Naive thymus-derived CD4-positive, alpha-beta T cell (primary cell): ENCODE results near the gene SRRM4. TPM values are rescaled to one million over a fixed set of nuclear protein-coding genes. Genes with fewer than 3 reads are reported as not detected.

ENCODE experiments used
- ATAC-seq: fragments of 150-1000 bp; cut with Tn5 transposase; 2 replicates; pipeline ENCODE4 v1.10.0; 2021; ENCODE audit warnings: mild to moderate bottlenecking, moderate library complexity
- CTCF ChIA-PET: fragments of 350-600 bp; sonication (Branson Sonifier 250); formaldehyde crosslinking; loops from one replicate; lab custom pipeline; 2021; ENCODE audit warnings: antibody characterized with exemption; lab: Charles Lee
- POLR2A ChIA-PET: fragments of 350-600 bp; sonication (Branson Sonifier 250); formaldehyde crosslinking; loops from one replicate; lab custom pipeline; 2021; ENCODE audit warnings: antibody characterized with exemption, inconsistent platforms; lab: Charles Lee
- DNase-seq, 9 donors: peaks; one replicate each; pipeline versions ENCODE4 v3.0.0 to v3.0.0-alpha.2; 2020 to 2022; ENCODE audit warnings: mixed read lengths in 1 of 9
- H3K27ac ChIP-seq: one replicate; pipeline ENCODE4 v1.7.0; 2013; ENCODE audit warnings: mild to moderate bottlenecking, low read depth, low read length, moderate library complexity
- H3K27me3 ChIP-seq, 2 donors: one replicate each; pipeline ENCODE4 v1.7.0; 2013; ENCODE audit warnings: low read length in 2 of 2, mild to moderate bottlenecking in 2 of 2, moderate library complexity in 2 of 2; ENCODE audit not compliant: control insufficient read depth in 2 of 2, insufficient read depth in 2 of 2
- H3K36me3 ChIP-seq, 3 experiments: 1 replicate in 2 of 3; 2 replicates in 1 of 3; pipeline ENCODE4 v1.7.0; 2013; ENCODE audit warnings: low read length in 3 of 3, mild to moderate bottlenecking in 3 of 3, moderate library complexity in 1 of 3; ENCODE audit not compliant: insufficient read depth in 3 of 3, control insufficient read depth in 2 of 3
- H3K4me1 ChIP-seq, 2 donors: one replicate each; pipeline ENCODE4 v1.7.0; 2013; ENCODE audit warnings: low read length in 2 of 2, mild to moderate bottlenecking in 2 of 2, moderate library complexity in 1 of 2; ENCODE audit not compliant: control insufficient read depth in 2 of 2, insufficient read depth in 2 of 2
- H3K4me3 ChIP-seq: 2 replicates; pipeline ENCODE4 v1.7.0; 2013; ENCODE audit warnings: mild to moderate bottlenecking, low read length
- H3K9me3 ChIP-seq, 3 experiments: 1 replicate in 2 of 3; 2 replicates in 1 of 3; pipeline ENCODE4 v1.7.0; 2013; ENCODE audit warnings: low read length in 3 of 3; ENCODE audit not compliant: control insufficient read depth in 2 of 3
- H3K27ac Mint-ChIP-seq, 9 donors: one replicate each; pipeline ENCODE4 v1.8.0; 2020 to 2022; ENCODE audit warnings: mixed read lengths in 9 of 9, mild to moderate bottlenecking in 8 of 9, moderate library complexity in 5 of 9, inconsistent platforms in 2 of 9
- H3K27me3 Mint-ChIP-seq, 5 donors: one replicate each; pipeline ENCODE4 v1.8.0; 2021 to 2022; ENCODE audit warnings: mixed read lengths in 5 of 5, mild to moderate bottlenecking in 1 of 5
- H3K36me3 Mint-ChIP-seq, 5 donors: one replicate each; pipeline ENCODE4 v1.8.0; 2020 to 2022; ENCODE audit warnings: mixed read lengths in 5 of 5, mild to moderate bottlenecking in 3 of 5, inconsistent platforms in 1 of 5
- H3K4me1 Mint-ChIP-seq, 7 donors: one replicate each; pipeline ENCODE4 v1.8.0; 2020 to 2022; ENCODE audit warnings: mixed read lengths in 7 of 7, mild to moderate bottlenecking in 3 of 7, inconsistent platforms in 1 of 7
- H3K4me3 Mint-ChIP-seq, 10 donors: one replicate each; pipeline ENCODE4 v1.8.0; 2020 to 2022; ENCODE audit warnings: mild to moderate bottlenecking in 10 of 10, mixed read lengths in 10 of 10, moderate library complexity in 6 of 10, inconsistent platforms in 2 of 10
- H3K9me3 Mint-ChIP-seq, 11 donors: one replicate each; pipeline ENCODE4 v1.8.0; 2020 to 2022; ENCODE audit warnings: mixed read lengths in 11 of 11, mild to moderate bottlenecking in 4 of 11, inconsistent platforms in 1 of 11, moderate library complexity in 1 of 11
- intact Hi-C, 2 donors: fragments of 100-400 bp; cut with micrococcal nuclease; formaldehyde crosslinking; loops; one replicate each; pipeline ENCODE4 v1.15.1; 2023
- polyA plus RNA-seq, 2 donors: library from polyadenylated mRNA; unstranded; fragments of 300-500 nt; fragmentation: Illumina TruSeq; gene quantifications; one replicate each; pipeline ENCODE4 v1.2.3, GENCODE V29; 2021
- total RNA-seq, 6 experiments: library from RNA in 5 of 6; stranded (reverse) in 5 of 6; gene quantifications; 1 replicate in 5 of 6; 2 replicates in 1 of 6; pipeline ENCODE4 v1.2.3 and lab custom pipeline; 2021 to 2026

The SRRM4 gene
- total and polyA plus RNA-seq, 7 experiments from 2014 or later = not detected

DNA sequence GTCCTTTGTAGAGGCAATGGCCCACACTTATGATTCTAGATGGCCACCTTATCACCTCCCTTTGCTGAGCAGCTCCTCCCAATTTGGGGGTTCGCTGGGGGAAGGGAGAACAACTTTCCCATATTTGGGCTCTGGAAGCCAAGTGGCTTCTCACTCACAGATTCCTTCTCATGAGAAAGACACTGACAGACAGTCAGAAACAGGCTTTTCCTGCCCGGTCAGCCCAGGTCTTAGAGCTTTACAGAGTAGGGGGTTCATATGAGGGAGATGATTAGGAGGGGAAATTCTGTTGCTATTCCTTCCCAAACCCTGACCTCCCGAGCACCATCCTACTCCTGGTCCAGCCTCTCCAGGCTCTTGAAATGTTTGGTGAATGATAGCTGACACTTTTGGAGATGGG is 137.3 kb downstream of the SRRM4 start:
- Mint-ChIP-seq H3K4me3 (no peak overlapping the region), H3K9me3 (peaks cover 0 to 5% (median 0%) of the 10 kb centered on the region in 11 donors), H3K4me1 (no peaks in the 10 kb centered on the region), H3K27me3 (peaks cover 0 to 28% (median 4%) of the 10 kb centered on the region in 5 donors), H3K36me3 (no peaks in the 10 kb centered on the region), H3K27ac (no peak overlapping the region)
- Histone ChIP-seq H3K4me3 (no peak overlapping the region), H3K27me3 (no peaks in the 10 kb centered on the region), H3K9me3 (no peaks in the 10 kb centered on the region), H3K27ac (no peak overlapping the region), H3K4me1 (no peaks in the 10 kb centered on the region), H3K36me3 (no peaks in the 10 kb centered on the region)
- intact Hi-C loops = loop anchor here in 1 of 2 donors (5.0 kb wide), 1 partner anchor 424 kb away; no protein-coding TSS in a partner anchor
- DNase-seq (no peak), ATAC-seq (no peak)
- CTCF ChIA-PET = no interaction called here
- POLR2A ChIA-PET = no interaction called here

DNA sequence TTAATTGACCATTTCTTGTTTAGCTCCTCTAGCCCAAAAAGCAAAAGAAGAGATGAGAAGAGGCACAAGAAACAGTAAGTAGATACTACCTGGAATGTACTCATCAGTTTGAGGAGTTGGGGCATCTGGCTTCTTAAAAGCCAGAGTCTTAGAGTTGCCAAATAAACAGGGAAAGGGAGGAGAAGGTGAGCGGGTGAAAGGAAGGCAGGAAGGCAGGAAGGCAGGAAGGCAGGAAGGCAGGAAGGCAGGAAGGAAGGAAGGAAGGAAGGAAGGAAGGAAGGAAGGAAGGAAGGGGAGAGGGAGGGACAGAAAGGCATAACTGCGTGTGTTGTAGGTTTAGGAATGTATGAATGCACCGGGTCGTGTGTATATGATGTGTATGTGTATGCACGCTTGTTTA is 140.7 kb downstream of the SRRM4 start:
- ATAC-seq (no peak), DNase-seq (no peak)
- Mint-ChIP-seq H3K27me3 (peaks cover 0 to 29% (median 0%) of the 10 kb centered on the region in 5 donors), H3K9me3 (peaks cover 0 to 5% (median 0%) of the 10 kb centered on the region in 11 donors), H3K27ac (no peak overlapping the region), H3K36me3 (no peaks in the 10 kb centered on the region), H3K4me1 (no peaks in the 10 kb centered on the region), H3K4me3 (no peak overlapping the region)
- CTCF ChIA-PET = no interaction called here
- Histone ChIP-seq H3K27me3 (no peaks in the 10 kb centered on the region), H3K36me3 (no peaks in the 10 kb centered on the region), H3K27ac (no peak overlapping the region), H3K9me3 (no peaks in the 10 kb centered on the region), H3K4me3 (no peak overlapping the region), H3K4me1 (no peaks in the 10 kb centered on the region)
- POLR2A ChIA-PET = no interaction called here
- intact Hi-C loops = no loop called here

DNA sequence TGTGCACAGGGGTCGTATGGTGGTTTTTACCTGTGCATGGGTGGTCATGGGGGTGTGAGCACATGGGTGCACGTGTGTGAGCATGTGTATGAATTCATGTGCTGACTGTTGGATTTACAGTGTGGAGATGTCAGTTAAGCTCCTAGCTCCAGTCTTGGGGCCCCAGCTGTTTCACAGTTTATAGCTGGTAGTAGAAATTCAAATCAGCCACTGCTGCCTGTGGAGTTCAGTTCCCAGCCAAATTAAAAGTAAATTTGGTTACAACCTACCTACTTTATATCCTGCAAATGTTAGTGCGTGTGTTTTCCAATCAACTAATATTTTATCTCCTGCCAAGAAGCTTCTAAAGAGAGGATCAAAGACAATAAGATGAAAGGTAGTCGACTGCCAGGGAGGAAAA is 141.4 kb downstream of the SRRM4 start:
- H3K4me1 ChIP-seq = no peaks in the 10 kb centered on the region
- Mint-ChIP-seq H3K4me3 (no peak overlapping the region), H3K36me3 (no peaks in the 10 kb centered on the region), H3K27me3 (peaks cover 0 to 29% (median 0%) of the 10 kb centered on the region in 5 donors), H3K9me3 (peaks cover 0 to 5% (median 0%) of the 10 kb centered on the region in 11 donors), H3K4me1 (no peaks in the 10 kb centered on the region), H3K27ac (no peak overlapping the region)
- no peaks in the 10 kb centered on the region for H3K9me3 ChIP-seq
- no peak overlapping the region for H3K27ac ChIP-seq
- H3K27me3 ChIP-seq = no peaks in the 10 kb centered on the region
- DNase-seq = no peak
- ChIA-PET CTCF (no interaction called here), POLR2A (no interaction called here)
- no peak for ATAC-seq
- intact Hi-C loops = no loop called here
- no peaks in the 10 kb centered on the region for H3K36me3 ChIP-seq
- no peak overlapping the region for H3K4me3 ChIP-seq

DNA sequence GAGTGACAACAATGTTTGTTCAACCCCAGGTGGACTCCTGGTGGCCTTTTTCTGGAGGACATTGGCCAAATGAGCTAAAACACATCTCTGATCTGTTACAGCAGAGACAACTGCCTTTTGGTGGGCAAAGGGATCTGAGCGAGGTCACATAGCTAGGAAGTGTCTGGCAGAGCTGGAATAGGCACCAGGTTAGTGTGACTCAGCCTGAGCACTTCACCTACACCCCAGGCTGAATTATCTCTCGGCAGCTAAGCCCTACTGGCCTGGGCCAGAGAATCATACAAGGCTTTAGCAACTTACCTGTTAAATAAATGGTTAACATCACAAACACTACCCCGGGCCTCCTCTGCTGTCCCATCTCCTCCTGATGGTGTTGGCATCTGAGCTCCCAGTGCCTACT is 147.2 kb downstream of the SRRM4 start:
- intact Hi-C loops = no loop called here
- ChIA-PET POLR2A (no interaction called here), CTCF (no interaction called here)
- DNase-seq (no peak), ATAC-seq (no peak)
- H3K9me3 Mint-ChIP-seq = peaks cover 5 to 30% (median 10%) of the 10 kb centered on the region in 11 donors
- H3K36me3 Mint-ChIP-seq = peaks cover 0 to 5% (median 0%) of the 10 kb centered on the region in 5 donors
- Histone ChIP-seq H3K9me3 (peaks cover 0 to 13% (median 0%) of the 10 kb centered on the region in 3 experiments), H3K36me3 (no peaks in the 10 kb centered on the region), H3K4me3 (no peak overlapping the region), H3K27ac (no peak overlapping the region), H3K4me1 (no peaks in the 10 kb centered on the region), H3K27me3 (no peaks in the 10 kb centered on the region)
- H3K4me1 Mint-ChIP-seq = no peaks in the 10 kb centered on the region
- H3K27ac Mint-ChIP-seq = no peak overlapping the region
- no peak overlapping the region for H3K4me3 Mint-ChIP-seq
- peaks cover 0 to 11% (median 0%) of the 10 kb centered on the region in 5 donors for H3K27me3 Mint-ChIP-seq

DNA sequence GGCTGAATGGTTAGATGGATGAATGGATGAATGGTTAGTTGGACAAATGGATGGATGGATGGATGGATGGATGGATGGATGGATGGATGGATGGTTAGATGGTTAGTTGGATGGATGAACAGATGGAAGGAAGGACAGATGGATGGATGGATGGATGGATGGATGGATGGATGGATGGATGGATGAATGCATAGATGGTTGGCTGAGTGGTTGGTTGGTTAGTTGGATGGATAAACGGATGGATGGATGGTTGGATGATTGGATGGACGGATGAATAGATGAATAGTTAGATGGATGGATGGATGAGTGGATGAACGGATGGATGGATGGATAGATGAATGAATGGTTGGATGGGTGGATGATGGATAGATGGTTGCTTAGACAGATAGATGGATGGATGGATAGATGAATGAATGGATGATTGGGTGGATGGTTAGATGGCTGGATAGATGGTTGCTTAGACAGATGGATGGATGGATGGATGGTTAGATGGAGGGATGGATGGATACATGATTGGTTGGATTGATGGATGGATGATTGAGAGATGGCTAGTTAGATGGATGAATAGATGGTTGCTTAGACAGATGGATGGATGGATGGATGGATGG is 148.6 kb downstream of the SRRM4 start:
- no peak for DNase-seq
- ChIA-PET POLR2A (no interaction called here), CTCF (no interaction called here)
- no peak for ATAC-seq
- peaks cover 5 to 44% (median 10%) of the 10 kb centered on the region in 11 donors for H3K9me3 Mint-ChIP-seq
- no peak overlapping the region for H3K4me3 Mint-ChIP-seq
- Histone ChIP-seq H3K9me3 (peaks cover 0 to 13% (median 0%) of the 10 kb centered on the region in 3 experiments), H3K27ac (no peak overlapping the region), H3K27me3 (no peaks in the 10 kb centered on the region), H3K4me1 (no peaks in the 10 kb centered on the region), H3K36me3 (no peaks in the 10 kb centered on the region), H3K4me3 (no peak overlapping the region)
- peaks cover 0 to 5% (median 0%) of the 10 kb centered on the region in 5 donors for H3K36me3 Mint-ChIP-seq
- intact Hi-C loops = no loop called here
- no peak overlapping the region for H3K27ac Mint-ChIP-seq
- H3K4me1 Mint-ChIP-seq = no peaks in the 10 kb centered on the region
- H3K27me3 Mint-ChIP-seq = peaks cover 0 to 11% (median 0%) of the 10 kb centered on the region in 5 donors

DNA sequence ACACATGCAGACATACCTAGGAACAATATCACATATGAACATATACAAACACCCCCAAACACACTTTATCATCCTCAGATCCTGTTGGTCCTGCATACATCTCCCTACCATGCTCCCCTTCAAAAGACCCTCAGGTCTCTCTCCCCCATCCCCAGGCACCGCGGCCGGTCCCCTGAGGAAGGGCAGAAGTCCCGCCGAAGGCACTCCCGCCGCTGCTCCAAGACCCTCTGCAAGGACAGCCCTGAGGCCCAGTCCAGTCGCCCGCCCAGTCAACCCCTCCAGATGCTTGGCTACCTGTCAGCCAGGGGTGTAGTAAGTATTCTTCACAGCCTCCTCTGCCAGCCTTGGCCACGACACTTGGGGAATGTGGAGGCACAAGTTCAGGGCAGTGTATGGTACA is 149.2 kb downstream of the SRRM4 start:
- no peak overlapping the region for H3K4me3 Mint-ChIP-seq
- CTCF ChIA-PET = no interaction called here
- peaks cover 0 to 5% (median 0%) of the 10 kb centered on the region in 5 donors for H3K36me3 Mint-ChIP-seq
- Histone ChIP-seq H3K4me1 (no peaks in the 10 kb centered on the region), H3K27ac (no peak overlapping the region), H3K9me3 (peaks cover 0 to 13% (median 0%) of the 10 kb centered on the region in 3 experiments), H3K27me3 (no peaks in the 10 kb centered on the region), H3K36me3 (no peaks in the 10 kb centered on the region), H3K4me3 (no peak overlapping the region)
- ATAC-seq (no peak), DNase-seq (no peak)
- intact Hi-C loops = no loop called here
- peaks cover 5 to 47% (median 10%) of the 10 kb centered on the region in 11 donors for H3K9me3 Mint-ChIP-seq
- no peak overlapping the region for H3K27ac Mint-ChIP-seq
- POLR2A ChIA-PET = no interaction called here
- H3K4me1 Mint-ChIP-seq = no peaks in the 10 kb centered on the region
- H3K27me3 Mint-ChIP-seq = peaks cover 0 to 5% (median 0%) of the 10 kb centered on the region in 5 donors
